SKM-1 (cell line): ENCODE data around the gene LPIN1.
"Not testable (repeated sequence)": the region's sequence is repeated elsewhere in the genome, so short reads cannot be mapped to it uniquely, and the experiment has no call there.

Source experiments
- DNase-seq: peaks from one replicate; lab custom pipeline; 2025; ENCODE audit not compliant: unreplicated experiment; lab: John Stamatoyannopoulos, UW

Gene LPIN1

DNA sequence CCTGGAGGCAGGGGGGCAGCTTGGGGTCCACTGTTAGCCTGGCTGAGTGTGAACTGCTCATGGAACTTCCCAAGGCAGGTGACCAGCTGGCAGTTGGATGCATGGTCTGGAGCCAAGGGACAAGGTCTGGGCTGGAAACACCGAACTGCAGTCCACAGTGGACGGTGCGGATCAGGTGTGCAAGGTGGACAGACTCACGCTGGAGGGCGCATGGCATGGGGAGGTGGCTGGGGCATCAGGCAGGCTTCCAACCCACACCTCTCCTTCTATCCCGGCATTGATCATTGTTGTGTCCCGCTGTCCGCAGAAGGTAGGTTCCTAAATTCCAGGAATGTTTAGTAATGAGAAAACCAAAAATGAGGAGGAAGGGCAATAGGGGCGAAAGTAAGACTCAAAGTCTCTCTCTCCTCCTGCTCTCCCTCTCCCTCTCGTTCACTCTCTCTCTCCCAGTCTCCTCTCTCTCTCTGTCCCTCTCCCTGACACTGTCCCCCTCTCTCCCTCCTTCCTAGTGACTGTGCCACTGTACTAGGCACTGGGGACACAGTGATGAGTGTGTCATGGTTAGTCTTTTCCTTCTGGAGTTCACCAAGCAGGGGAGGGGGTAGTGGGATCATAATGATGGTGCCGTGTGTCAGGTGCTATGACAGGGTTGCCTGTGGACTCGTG lies 30.3 kb upstream of the LPIN1 start:
- DNase-seq, result no peak

DNA sequence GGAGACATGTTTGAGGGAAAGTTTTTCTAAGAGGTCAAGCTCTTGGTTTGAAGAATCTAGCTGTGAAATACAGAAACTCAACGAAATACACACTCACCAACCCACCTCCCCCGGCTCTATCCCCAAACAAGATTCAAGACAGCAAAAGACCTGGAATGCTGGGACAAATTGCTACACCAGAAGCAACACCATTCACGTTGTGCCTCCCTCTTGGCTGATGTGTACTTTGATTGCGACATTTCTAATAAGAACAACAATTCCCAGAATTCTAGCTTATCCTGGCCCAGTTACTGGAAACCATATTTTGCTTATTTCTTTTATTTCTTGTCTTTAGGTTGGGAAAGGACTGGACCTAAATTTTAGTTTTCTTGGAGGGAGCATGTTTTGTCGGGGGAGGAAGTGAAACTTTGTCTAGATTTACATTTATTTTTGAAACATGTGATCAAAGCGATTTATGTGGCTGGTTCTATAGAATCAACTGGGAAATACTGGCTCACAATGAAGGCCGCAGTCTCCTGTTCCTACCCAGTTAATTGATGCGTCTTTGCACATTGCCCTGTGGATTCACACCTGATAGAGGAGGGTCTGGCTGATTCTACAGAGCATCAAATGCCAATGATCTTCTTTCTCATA lies 29.6 kb upstream of the LPIN1 start:
- DNase-seq, result no peak

DNA sequence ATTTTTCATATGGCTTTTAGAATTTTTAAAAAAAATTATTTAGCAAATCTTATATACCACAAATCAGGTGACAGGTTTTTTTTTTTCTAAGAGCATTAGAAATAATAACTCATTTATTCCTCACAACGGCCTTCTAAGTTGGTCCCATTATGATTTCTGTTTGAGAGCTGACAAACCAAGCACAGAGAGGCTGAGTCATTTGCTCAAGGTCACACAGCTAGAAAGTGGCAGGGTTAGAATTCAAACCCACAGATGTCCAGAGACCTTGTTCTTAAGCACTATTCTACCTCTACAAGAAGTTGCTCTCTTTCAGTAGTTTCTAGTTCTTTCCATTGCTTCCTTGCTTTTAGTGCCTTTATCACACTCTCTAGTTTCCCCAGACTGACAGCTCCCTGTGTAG lies 28.8 kb upstream of the LPIN1 start:
- no peak for DNase-seq

DNA sequence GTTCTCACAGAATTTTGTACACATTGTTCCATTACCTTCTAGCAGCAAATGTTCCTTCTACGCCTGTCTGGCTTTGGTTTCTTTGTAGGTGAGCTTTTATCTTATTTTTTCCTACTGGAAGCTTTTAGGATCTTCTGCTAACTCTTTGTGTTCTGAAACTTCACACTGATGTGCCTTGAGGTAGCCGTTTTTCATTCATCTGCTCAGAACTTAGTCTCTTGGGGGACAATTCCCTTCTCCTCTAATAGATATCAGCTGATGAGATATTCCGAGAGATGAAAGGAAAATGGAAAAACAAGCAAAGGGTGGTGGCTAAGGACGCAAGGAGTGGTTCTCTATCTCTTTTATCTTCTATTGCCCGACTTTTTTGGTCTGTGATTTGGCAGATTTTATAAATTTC lies 27.8 kb upstream of the LPIN1 start:
- DNase-seq, result no peak

- no peak for DNase-seq
Observed at GRCh38 chr2:11719230-11719977, 27.0 kb upstream of the LPIN1 start.

DNA sequence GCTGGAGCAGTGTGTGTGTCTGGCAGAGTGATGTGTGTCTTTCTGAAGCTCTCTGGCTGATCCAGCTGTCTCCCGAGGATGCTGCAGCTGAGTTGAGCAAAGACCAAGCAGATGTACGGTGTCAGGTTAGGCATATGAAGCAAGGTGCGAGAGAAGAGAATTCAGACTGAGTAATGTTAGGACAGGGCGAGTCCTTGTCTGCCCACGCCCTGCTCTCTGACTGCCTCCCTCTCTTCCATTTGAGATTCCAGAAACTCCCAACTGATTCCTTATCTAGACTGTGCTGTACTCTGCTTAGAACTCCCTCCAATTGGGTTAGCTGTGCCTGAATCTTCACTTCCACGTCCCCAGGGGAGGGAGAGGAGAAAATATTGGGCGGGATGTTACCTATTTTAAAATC lies 25.7 kb upstream of the LPIN1 start:
- DNase-seq, result no peak

DNA sequence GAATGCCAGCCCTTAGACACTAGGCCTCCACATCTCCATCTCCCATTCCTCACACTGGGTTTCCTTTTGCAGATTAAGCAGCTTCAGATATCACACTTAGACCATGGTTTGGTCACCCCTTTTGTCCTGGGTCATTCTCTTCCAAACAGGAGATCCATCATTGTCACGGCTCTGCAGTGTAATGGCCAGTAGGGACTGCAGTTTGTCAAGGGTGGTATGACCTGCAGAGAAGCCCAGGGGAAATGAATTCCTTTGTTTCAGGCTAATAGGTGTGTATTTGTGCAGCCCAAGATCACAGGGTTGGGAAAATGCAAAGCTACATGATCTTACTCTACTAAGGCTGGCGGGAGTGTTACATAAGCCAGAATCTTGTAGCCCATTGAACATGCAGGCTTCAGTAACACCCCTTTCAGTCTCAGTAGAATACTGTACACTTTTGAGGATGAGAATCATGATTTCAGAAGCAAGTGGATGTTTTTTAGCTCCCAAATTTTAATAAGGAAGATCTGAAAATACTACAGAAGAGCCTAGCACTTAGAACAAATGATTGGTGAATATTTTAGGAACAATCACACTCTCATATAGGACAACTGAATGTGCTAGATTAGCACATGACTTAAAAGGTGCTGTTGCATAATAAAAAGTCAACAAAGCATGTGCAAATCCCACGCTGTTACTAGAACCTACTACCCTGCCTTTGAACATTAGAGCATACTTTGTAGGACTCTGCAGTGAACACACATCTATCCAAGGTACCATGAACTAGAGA lies 24.0 kb upstream of the LPIN1 start:
- no peak for DNase-seq

DNA sequence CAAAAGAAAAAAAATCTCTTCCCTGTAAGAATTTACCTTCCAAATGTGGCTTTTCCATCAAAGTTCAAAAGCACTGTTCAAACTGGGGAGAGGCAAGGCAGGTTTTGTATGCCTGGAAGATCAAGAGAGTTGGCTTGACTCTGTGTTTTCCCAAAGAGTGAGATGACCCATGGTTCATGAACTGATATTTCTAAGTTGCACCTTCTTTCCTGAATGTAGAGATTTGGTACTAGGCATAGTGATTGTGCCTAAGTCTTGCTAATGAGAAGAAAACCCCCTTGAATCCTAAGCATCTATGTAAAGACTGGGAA lies 23.4 kb upstream of the LPIN1 start:
- no peak for DNase-seq

DNA sequence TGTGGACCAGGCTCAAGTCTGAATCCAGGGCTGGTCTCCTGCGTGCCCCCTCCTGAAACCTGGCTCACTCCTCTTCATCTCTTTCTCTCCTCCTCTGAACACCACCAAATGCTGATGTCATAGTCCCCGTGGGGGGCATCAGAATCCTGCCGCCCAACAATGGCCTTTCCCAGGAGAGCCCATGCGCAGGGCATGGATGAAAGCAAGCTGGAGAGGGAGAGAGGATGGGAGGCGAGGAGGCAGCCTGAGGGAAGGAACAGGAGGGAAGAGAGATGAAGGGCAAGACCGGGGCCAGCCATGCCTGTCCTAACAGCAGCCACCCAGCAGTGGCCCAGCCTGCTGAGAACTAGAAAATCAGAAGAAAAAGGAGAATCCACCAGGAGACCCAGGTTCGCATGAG lies 22.3 kb upstream of the LPIN1 start:
- no peak for DNase-seq

DNA sequence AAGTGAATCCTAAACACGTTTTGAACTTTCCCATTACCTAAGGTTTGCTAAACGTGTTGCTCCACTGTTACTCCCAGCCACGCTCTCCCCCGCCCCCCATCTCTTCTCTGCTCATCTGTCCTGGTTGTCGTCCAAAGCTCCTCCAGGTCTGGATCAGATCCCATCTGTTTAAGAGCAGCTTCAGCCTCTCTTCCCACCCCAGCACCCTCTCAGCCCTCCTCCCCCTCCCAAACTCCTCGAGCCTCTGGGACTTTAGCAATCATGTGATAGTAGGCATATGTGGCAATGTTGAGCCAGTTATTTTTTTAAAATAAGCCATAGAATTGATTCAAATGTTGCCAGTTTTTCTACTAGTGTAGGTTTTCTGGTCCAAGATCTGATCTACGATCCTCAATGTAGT lies 20.0 kb upstream of the LPIN1 start:
- DNase-seq, result no peak

- DNase-seq, result peak; percentile 27
Observed at GRCh38 chr2:11729362-11730212, 16.8 kb upstream of the LPIN1 start.

DNA sequence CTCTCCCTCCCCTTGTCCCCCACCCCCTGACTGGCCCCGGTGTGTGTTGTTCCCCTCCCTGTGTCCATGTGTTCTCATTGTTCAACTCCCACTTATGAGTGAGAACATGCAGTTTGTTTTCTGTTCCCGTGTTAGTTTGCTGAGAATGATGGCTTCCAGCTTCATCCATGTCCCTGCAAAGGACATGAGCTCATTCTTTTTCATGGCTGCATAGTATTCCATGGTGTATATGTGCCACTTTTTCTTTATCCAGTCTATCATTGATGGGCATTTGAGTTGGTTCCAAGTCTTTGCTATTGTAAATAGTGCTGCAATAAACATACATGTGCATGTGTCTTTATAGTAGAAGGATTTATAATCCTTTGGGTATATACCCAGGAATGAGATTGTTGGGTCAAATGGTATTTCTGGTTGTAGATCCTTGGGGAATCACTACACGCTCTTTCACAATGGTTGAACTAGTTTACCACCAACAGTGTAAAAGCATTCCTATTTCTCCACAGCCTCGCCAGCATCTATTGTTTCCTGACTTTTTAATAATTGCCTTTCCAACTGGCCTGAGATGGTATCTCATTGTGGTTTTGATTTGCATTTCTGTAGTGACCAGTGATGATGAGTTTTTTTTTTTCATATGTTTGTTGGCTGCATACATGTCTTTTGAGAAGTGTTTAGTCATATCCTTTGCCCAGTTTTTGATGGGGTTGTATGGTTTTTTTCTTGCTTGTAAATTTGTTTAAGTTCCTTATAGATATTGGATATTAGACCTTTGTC lies 15.0 kb upstream of the LPIN1 start:
- DNase-seq, result not testable (repeated sequence)

- DNase-seq, result no peak
Observed at GRCh38 chr2:11732587-11732986, 13.8 kb upstream of the LPIN1 start.

DNA sequence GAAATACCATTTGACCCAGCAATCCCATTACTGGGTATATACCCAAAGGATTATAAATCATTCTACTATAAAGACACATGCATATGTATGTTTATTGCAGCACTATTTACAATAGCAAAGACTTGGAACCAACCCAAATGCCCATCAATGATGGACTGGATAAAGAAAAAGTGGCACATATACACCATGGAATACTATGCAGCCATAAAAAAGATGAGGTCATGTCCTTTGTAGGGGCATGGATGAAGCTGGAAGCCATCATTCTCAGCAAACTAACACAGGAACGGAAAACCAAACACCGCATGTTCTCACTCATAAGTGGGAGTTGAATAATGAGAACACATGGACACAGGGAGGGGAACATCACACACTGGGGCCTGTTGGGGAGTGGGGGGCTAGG lies 8.6 kb upstream of the LPIN1 start:
- not testable (repeated sequence) for DNase-seq

DNA sequence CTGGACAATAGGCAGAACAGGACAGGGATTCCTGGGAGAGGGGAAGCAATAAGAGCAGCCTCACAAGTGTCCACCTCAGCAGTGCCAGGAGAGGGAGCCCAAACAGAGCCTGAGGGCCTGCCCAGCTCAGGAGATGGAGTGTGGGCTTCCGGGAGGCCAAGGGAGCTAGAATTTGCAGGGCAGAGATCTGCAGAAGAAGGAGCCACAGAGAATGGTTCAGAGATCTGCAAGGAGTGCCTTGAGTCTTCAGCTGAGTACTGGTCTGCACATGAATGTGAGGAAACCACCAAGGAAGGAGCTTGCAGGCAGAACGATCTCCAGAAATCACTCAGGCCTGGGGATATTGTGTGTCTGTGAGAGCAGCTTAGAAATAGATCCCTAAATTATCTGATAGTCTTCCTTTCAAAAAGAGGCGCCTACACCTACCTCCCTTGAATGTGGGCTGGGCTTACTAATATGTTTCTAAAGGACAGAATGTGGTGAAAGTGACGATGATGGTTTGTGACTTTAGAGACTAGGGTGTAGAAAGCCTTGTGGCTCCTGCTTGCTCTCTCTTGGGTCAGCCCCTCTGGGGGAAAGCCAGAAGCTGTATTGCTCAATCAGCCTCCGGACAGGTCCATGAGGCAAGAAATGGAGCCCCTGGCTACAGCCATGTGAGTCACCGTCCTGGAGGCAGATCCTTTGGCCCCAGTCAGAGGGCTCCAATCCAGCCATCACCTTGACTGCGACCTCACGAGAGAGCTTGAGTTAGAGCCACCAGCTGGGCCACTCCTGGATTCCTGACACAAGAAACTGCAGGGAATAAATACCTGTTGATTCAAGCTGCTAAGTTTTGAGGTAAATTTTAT lies 7.6 kb upstream of the LPIN1 start:
- peak; percentile 17 for DNase-seq

GRCh38 chr2:11740723-11741122 lies 5.7 kb upstream of the LPIN1 start:
- DNase-seq, result no peak

DNA sequence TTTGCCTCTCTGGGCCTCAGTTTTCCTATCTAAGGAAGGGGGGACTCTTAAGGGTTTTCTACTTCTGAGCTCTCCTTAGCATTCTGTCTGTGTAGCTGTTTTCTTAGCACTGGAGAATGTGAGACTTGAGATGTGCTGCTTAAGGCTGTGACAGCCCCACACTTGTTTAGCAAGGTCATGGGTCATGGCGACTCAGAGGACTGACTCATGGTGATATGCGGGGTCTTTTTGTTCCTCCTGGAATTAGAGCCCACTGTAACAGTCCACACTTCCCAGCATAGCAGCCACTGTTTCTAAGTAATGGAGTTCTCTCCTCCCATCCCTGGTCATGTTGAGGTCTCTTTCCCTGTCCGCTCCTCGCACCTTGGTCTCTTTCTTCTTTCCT lies 4.1 kb upstream of the LPIN1 start:
- no peak for DNase-seq

- no peak for DNase-seq
Observed at GRCh38 chr2:11742702-11743357, 3.6 kb upstream of the LPIN1 start.

GRCh38 chr2:11743366-11743765 lies 3.1 kb upstream of the LPIN1 start:
- DNase-seq, result no peak
